Measurements from ENCODE around the gene BGLAP. TPM values are rescaled to one million over a fixed set of nuclear protein-coding genes. Genes with fewer than 3 reads are reported as not detected.

BGLAP gene
- polyA plus RNA-seq, 3 donors = 2.2 TPM; not detected in 2

GRCh38 chr1:156260896-156261295, 18.9 kb downstream of the BGLAP start:
- Mint-ChIP-seq H3K27me3 (ENCODE audit: low read depth in 3 of 3) (no peaks in the 10 kb centered on the region), H3K4me3 (no peak overlapping the region), H3K27ac (peak overlapping the region in 3 of 7 donors; percentile 18 to 76 (median 54)), H3K36me3 (peaks cover 85 to 99% of the 10 kb centered on the region in 2 donors), H3K4me1 (no peaks in the 10 kb centered on the region), H3K9me3 (peaks cover 0 to 3% (median 0%) of the 10 kb centered on the region in 7 donors)
- Histone ChIP-seq H4K20me1 (ENCODE audit: insufficient read depth, low read length) (peaks cover 67% of the 10 kb centered on the region), H3K4me1 (ENCODE audit: control insufficient read depth in 1 of 2, insufficient read depth in 2 of 2, low read length in 2 of 2) (no peaks in the 10 kb centered on the region), H3K4me2 (replicated peaks; ENCODE audit: extremely low read depth, low read length, poor library complexity, severe bottlenecking) (no peak overlapping the region), H3K4me3 (replicated peaks in 1 of 3; ENCODE audit: low read depth in 2 of 3, low read length in 3 of 3) (no peak overlapping the region), H3K9ac (ENCODE audit: insufficient read depth, low read length, poor library complexity, severe bottlenecking) (no peak overlapping the region), H3K9me3 (replicated peaks in 1 of 2; ENCODE audit: control insufficient read depth in 1 of 2, insufficient read depth in 1 of 2, low read length in 2 of 2) (no peaks in the 10 kb centered on the region), H2AFZ (ENCODE audit: insufficient read depth, low read depth, low read length, poor library complexity, severe bottlenecking) (no peak overlapping the region), H3K27me3 (ENCODE audit: control insufficient read depth in 2 of 2, insufficient read depth in 2 of 2, low read length in 2 of 2) (no peaks in the 10 kb centered on the region), H3K27ac (ENCODE audit: low read depth in 1 of 2, low read length in 2 of 2) (no peak overlapping the region), H3K36me3 (replicated peaks in 1 of 2; ENCODE audit: control insufficient read depth in 1 of 2, insufficient read depth in 2 of 2, low read length in 2 of 2) (peaks cover 96 to 100% of the 10 kb centered on the region in 2 donors), H3K79me2 (ENCODE audit: insufficient read depth, low read length) (peaks cover 5% of the 10 kb centered on the region)
- no peak for TF ChIP-seq CTCF (IDR thresholded peaks at IDR 0.05)
- 100% methylated on average over 1 of the region's 2 CpGs for WGBS (ENCODE audit: insufficient coverage)
- intact Hi-C loops (cut with micrococcal nuclease) = loop anchor here in 1 of 2 donors (5.0 kb wide), 1 partner anchor 46 kb away; no protein-coding TSS in a partner anchor
- DNase-seq = no peak

- peaks cover 85 to 99% of the 10 kb centered on the region in 2 donors for H3K36me3 Mint-ChIP-seq
- Histone ChIP-seq H2AFZ (ENCODE audit: insufficient read depth, low read depth, low read length, poor library complexity, severe bottlenecking) (no peak overlapping the region), H3K9ac (ENCODE audit: insufficient read depth, low read length, poor library complexity, severe bottlenecking) (no peak overlapping the region), H4K20me1 (ENCODE audit: insufficient read depth, low read length) (peaks cover 62% of the 10 kb centered on the region), H3K36me3 (replicated peaks in 1 of 2; ENCODE audit: control insufficient read depth in 1 of 2, insufficient read depth in 2 of 2, low read length in 2 of 2) (peaks cover 96 to 100% of the 10 kb centered on the region in 2 donors), H3K79me2 (ENCODE audit: insufficient read depth, low read length) (peaks cover 5% of the 10 kb centered on the region), H3K9me3 (replicated peaks in 1 of 2; ENCODE audit: control insufficient read depth in 1 of 2, insufficient read depth in 1 of 2, low read length in 2 of 2) (no peaks in the 10 kb centered on the region), H3K27me3 (ENCODE audit: control insufficient read depth in 2 of 2, insufficient read depth in 2 of 2, low read length in 2 of 2) (no peaks in the 10 kb centered on the region), H3K4me2 (replicated peaks; ENCODE audit: extremely low read depth, low read length, poor library complexity, severe bottlenecking) (no peak overlapping the region), H3K4me3 (replicated peaks in 1 of 3; ENCODE audit: low read depth in 2 of 3, low read length in 3 of 3) (no peak overlapping the region), H3K27ac (ENCODE audit: low read depth in 1 of 2, low read length in 2 of 2) (no peak overlapping the region), H3K4me1 (ENCODE audit: control insufficient read depth in 1 of 2, insufficient read depth in 2 of 2, low read length in 2 of 2) (no peaks in the 10 kb centered on the region)
- no peaks in the 10 kb centered on the region for H3K4me1 Mint-ChIP-seq
- no peak overlapping the region for H3K4me3 Mint-ChIP-seq
- no peak for TF ChIP-seq CTCF (IDR thresholded peaks at IDR 0.05)
- WGBS (ENCODE audit: insufficient coverage) = 91% methylated on average over 8 of the region's 9 CpGs
- H3K27ac Mint-ChIP-seq = peak overlapping the region in 2 of 7 donors; percentile 4 to 27
- H3K27me3 Mint-ChIP-seq (ENCODE audit: low read depth in 3 of 3) = no peaks in the 10 kb centered on the region
- DNase-seq = no peak
- intact Hi-C loops (cut with micrococcal nuclease) = loop anchor here in 1 of 2 donors (5.0 kb wide), 1 partner anchor 45 kb away; no protein-coding TSS in a partner anchor
- peaks cover 0 to 3% (median 0%) of the 10 kb centered on the region in 7 donors for H3K9me3 Mint-ChIP-seq
Observed at GRCh38 chr1:156262461-156263287, 20.7 kb downstream of the BGLAP start.

Measured in CD14-positive monocyte (primary cell).